HG02610 (cell line): ENCODE results near the gene GLI3.

ENCODE experiments used
- ATAC-seq: cut with Tn5 transposase; IDR thresholded peaks from one replicate; pipeline ENCODE4 v1.9.1; 2021; ENCODE audit warnings: mild to moderate bottlenecking, moderate library complexity; ENCODE audit not compliant: unreplicated experiment

GLI3 gene

GRCh38 chr7:42236976-42237810 lies at the start of gene GLI3:
Gene GLI3, minus strand, starts transcription at chr7:42237209. Its CDS starts 13,956 bp downstream, at chr7:42223253.
- ATAC-seq: peak; percentile 84

GRCh38 chr7:42285383-42285824 lies 48.4 kb upstream of the GLI3 start:
- ATAC-seq: no peak

GRCh38 chr7:42283553-42283952 lies 46.5 kb upstream of the GLI3 start:
- no peak for ATAC-seq

DNA sequence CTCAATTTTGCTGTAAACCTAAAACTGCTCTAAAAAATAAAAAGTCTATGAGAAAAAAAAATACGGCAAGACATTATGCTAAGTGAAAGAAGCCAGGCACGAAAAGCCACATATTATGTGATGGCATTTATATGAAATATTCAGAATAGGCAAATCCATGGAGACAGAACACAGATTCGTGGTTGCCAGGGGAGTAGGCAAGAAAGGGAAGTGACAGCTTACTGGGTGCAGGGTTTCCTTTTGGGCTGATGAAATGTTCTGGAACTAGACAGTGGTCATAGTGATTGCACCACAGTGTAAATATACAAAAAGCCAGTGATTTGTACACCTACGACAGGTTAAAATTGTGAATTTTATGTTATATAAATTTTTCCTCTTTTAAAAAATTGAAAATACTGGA lies 41.3 kb upstream of the GLI3 start:
- ATAC-seq: no peak

- ATAC-seq: no peak
These were observed 37.0 kb upstream of the GLI3 start for GRCh38 chr7:42274053-42274452.

GRCh38 chr7:42272793-42273665 lies 36.0 kb upstream of the GLI3 start:
- ATAC-seq: no peak

DNA sequence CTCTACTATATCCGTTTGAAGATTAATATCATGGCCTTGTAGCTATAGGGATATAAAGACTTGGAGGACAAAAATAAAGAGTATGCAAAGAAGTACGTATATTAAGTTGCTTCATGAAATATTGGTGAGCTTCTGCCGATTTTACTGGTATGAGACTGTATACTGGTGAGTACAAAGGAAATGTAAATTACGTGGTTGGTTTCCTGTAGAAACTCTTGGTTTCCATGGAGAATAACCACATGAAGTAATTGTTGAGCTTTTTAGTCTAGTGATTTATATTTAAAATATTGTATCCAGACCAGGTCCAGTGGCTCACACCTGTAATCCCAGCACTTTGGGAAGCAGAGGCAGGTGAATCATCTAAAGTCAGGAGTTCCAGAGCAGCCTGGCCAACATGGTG lies 32.2 kb upstream of the GLI3 start:
- ATAC-seq: no peak

- ATAC-seq: no peak
These were observed 27.7 kb upstream of the GLI3 start for GRCh38 chr7:42264702-42265101.

- ATAC-seq: no peak
These were observed 27.0 kb upstream of the GLI3 start for GRCh38 chr7:42263971-42264370.

- no peak for ATAC-seq
These were observed 26.0 kb upstream of the GLI3 start for GRCh38 chr7:42262964-42263363.

DNA sequence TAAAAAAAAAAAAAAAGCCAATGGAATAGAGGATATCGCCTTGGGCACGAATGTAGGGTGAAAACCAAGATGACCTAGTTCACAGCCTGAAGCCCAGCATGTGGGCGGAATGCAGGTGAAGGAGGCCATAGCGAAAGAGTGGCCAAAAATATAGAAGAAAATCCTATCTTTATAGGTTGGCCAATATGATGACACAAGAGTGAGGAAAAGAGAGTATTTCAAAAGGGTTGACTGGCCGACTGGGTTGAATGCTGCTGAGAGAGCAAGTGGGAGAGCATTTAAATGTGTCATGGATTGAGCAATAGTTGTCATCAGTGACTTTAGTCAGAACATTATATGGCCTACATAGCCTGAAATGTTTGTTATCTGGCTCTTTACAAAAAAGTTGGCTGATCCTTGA lies 17.2 kb upstream of the GLI3 start:
- ATAC-seq: no peak

DNA sequence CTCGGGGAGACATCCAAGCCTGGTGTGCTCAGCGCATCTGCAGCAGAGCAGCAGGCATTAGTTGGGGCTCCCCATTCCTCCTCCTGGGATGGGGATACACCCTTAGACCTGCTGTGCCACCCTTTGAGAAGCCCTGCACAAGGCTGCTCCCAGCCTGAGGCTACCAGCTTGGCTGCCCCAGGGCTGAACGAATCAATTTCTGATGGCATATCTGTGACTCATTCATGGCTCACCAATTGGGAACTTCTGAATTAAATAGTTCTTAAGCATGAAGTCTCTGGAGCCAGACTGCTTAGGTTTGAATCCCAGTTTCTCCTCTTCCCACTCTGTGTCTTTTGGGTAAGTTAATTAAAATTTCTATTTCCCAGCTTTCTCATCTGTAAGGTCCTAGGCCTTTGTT lies 16.3 kb upstream of the GLI3 start:
- no peak for ATAC-seq

GRCh38 chr7:42250411-42250810 lies 13.4 kb upstream of the GLI3 start:
- no peak for ATAC-seq

GRCh38 chr7:42248579-42248978 lies 11.6 kb upstream of the GLI3 start:
- ATAC-seq: no peak

GRCh38 chr7:42247301-42247700 lies 10.3 kb upstream of the GLI3 start:
- no peak for ATAC-seq

- no peak for ATAC-seq
These were observed 7.8 kb upstream of the GLI3 start for GRCh38 chr7:42244828-42245227.

- no peak for ATAC-seq
These were observed 5.4 kb upstream of the GLI3 start for GRCh38 chr7:42242381-42242780.

- no peak for ATAC-seq
These were observed 4.4 kb upstream of the GLI3 start for GRCh38 chr7:42241424-42241823.

DNA sequence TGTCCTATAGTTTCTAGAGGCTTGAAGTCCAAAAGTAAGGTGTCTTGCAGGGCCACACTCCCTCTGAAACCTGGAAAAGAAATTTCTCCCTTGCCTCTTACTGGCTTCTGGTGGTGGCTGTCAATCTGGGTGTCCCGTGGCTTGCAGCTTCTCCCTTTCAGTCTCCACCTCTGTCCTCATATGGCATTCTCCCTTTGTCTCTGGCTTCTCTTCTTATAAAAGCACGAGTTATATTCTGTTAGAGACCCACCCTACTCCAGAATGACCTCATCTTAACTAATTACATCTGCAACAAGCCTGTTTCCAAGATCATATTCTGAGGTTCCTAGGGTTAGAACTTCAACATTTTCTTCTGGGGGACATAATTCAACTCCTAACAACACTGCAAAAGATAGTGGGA lies 3.4 kb upstream of the GLI3 start:
- ATAC-seq: no peak

GRCh38 chr7:42238709-42239366 lies 1.8 kb upstream of the GLI3 start:
- ATAC-seq: no peak

- no peak for ATAC-seq
These were observed 967 bp upstream of the GLI3 start for GRCh38 chr7:42237811-42238541.
